NCI-H226 (cell line): Measurements from ENCODE around the gene NTN3.

Experiments used
- DNase-seq: peaks from one replicate; pipeline ENCODE4 v3.0.0-alpha.2; 2015

The NTN3 gene

GRCh38 chr16:2515180-2515851, 44.2 kb downstream of the NTN3 start:
- no peak for DNase-seq

GRCh38 chr16:2516391-2517240, 45.5 kb downstream of the NTN3 start:
- DNase-seq: peak; percentile 44

- DNase-seq: no peak
Observed at GRCh38 chr16:2517954-2518605, 47.0 kb downstream of the NTN3 start.

GRCh38 chr16:2518823-2519710, 48.0 kb downstream of the NTN3 start:
- no peak for DNase-seq

- DNase-seq: no peak
Observed at GRCh38 chr16:2519711-2520080, 48.6 kb downstream of the NTN3 start.

- DNase-seq: peak; percentile 81
Observed at GRCh38 chr16:2520097-2520783, 49.1 kb downstream of the NTN3 start, which contains the start of gene AMDHD2. TSS of gene AMDHD2 (plus strand) at chr16:2520371. CDS start at chr16:2520459, 88 bp downstream.

- no peak for DNase-seq
Observed at GRCh38 chr16:2520784-2521531, 49.9 kb downstream of the NTN3 start.
